Activated T-cell treated with anti-CD3 and anti-CD28 coated beads for 1 hour (primary cell): ENCODE results near the gene IL17B.

Experiments
- DNase-seq: peaks from one replicate; pipeline ENCODE4 v3.0.0-alpha.2; 2020; ENCODE audit warnings: low read depth

Gene IL17B

GRCh38 chr5:149357370-149358293 lies 21.5 kb downstream of the IL17B start, which contains the start of gene PCYOX1L:
Gene PCYOX1L, plus strand, starts transcription at chr5:149358046. Its CDS starts 23 bp downstream, at chr5:149358069.
- peak; percentile 98 for DNase-seq

- no peak for DNase-seq
These were observed 22.7 kb downstream of the IL17B start for GRCh38 chr5:149356391-149356790.

GRCh38 chr5:149355688-149356087 lies 23.4 kb downstream of the IL17B start:
- DNase-seq: no peak

GRCh38 chr5:149353911-149354310 lies 25.2 kb downstream of the IL17B start:
- no peak for DNase-seq

GRCh38 chr5:149352169-149352568 lies 26.9 kb downstream of the IL17B start:
- DNase-seq: no peak

GRCh38 chr5:149349382-149349781 lies 29.7 kb downstream of the IL17B start:
- DNase-seq: no peak

- DNase-seq: no peak
These were observed 30.6 kb downstream of the IL17B start for GRCh38 chr5:149348518-149348917.

- DNase-seq: no peak
These were observed 33.2 kb downstream of the IL17B start for GRCh38 chr5:149345892-149346222.

GRCh38 chr5:149345147-149345891 lies 33.8 kb downstream of the IL17B start, which contains the start of gene GRPEL2:
Gene GRPEL2, plus strand, starts transcription at chr5:149345499. Its CDS starts 41 bp downstream, at chr5:149345540.
- DNase-seq: peak; percentile 78

GRCh38 chr5:149344151-149344550 lies 34.9 kb downstream of the IL17B start:
- no peak for DNase-seq

- no peak for DNase-seq
These were observed 37.2 kb downstream of the IL17B start for GRCh38 chr5:149341876-149342275.

GRCh38 chr5:149340920-149341319 lies 38.2 kb downstream of the IL17B start:
- DNase-seq: no peak

- DNase-seq: no peak
These were observed 40.7 kb downstream of the IL17B start for GRCh38 chr5:149338364-149338763.

GRCh38 chr5:149337736-149338135 lies 41.4 kb downstream of the IL17B start:
- no peak for DNase-seq

GRCh38 chr5:149333711-149334443 lies 45.2 kb downstream of the IL17B start:
- no peak for DNase-seq

GRCh38 chr5:149328177-149328576 lies 50.9 kb downstream of the IL17B start:
- DNase-seq: no peak

- DNase-seq: no peak
These were observed 52.5 kb downstream of the IL17B start for GRCh38 chr5:149326611-149327010.

- no peak for DNase-seq
These were observed 53.2 kb downstream of the IL17B start for GRCh38 chr5:149325894-149326293.

GRCh38 chr5:149325166-149325735 lies 53.8 kb downstream of the IL17B start:
- no peak for DNase-seq

GRCh38 chr5:149324641-149325040 lies 54.5 kb downstream of the IL17B start:
- no peak for DNase-seq
